LNCaP clone FGC (cell line): ENCODE results near the gene CLCNKB.

Source experiments
- DNase-seq: peaks from one replicate; pipeline ENCODE4 v3.0.0-alpha.2; 2011; ENCODE audit warnings: low read depth
- H3K4me3 ChIP-seq: 2 replicates; pipeline ENCODE4 v1.5.1; 2011; ENCODE audit warnings: mild to moderate bottlenecking, low read depth, low read length, control low read depth
- TF ChIP-seq, protein P1 (sequence below): IDR thresholded peaks from 2 replicates; pipeline ENCODE4 v1.5.1; 2012; ENCODE audit warnings: mild to moderate bottlenecking; ENCODE audit not compliant: control insufficient read depth, insufficient read depth; ENCODE audit errors: extremely low read depth

CLCNKB gene

DNA sequence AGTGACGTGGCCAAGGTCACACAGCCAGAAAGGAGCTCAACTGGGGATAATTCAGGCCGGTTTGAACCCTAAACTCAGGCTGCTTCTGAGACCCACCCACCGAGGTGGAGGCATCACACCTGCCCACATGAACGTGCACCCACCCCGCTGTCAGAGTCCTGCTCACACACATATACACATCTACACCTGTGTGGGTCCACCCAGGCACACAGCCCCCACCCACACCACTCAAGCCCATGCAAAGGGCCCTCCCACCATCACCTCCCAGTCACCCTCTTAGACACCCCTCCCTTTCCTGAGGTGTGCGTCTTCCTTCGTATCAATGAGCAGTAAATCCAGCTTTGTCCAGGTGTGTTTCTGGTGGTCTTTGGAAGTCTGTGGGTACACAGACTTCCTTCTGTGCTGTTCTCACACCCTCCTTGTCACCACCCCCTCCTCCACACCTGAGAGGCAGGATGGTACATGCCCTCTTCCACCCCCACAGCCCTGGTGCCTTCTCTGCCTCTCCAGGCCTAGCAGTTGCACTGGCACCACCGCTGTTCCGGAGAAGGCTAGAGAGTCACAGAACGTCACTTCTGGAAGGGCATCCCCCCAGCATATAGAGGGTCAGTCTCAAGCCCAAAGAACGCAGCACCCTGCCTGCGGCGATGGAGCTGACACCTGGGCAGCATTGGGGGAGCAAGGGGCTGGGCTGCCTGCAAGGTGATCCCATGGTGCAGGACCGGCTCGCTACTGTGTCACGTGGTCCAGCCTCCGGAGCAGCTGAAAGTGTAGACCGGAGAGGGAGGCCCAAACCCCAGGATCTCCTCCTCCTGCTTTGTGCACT is 48.7 kb downstream of the CLCNKB start:
- TF ChIP-seq, protein P1, sequence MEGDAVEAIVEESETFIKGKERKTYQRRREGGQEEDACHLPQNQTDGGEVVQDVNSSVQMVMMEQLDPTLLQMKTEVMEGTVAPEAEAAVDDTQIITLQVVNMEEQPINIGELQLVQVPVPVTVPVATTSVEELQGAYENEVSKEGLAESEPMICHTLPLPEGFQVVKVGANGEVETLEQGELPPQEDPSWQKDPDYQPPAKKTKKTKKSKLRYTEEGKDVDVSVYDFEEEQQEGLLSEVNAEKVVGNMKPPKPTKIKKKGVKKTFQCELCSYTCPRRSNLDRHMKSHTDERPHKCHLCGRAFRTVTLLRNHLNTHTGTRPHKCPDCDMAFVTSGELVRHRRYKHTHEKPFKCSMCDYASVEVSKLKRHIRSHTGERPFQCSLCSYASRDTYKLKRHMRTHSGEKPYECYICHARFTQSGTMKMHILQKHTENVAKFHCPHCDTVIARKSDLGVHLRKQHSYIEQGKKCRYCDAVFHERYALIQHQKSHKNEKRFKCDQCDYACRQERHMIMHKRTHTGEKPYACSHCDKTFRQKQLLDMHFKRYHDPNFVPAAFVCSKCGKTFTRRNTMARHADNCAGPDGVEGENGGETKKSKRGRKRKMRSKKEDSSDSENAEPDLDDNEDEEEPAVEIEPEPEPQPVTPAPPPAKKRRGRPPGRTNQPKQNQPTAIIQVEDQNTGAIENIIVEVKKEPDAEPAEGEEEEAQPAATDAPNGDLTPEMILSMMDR: no peak
- H3K4me3 ChIP-seq: no peak overlapping the region
- no peak for DNase-seq

DNA sequence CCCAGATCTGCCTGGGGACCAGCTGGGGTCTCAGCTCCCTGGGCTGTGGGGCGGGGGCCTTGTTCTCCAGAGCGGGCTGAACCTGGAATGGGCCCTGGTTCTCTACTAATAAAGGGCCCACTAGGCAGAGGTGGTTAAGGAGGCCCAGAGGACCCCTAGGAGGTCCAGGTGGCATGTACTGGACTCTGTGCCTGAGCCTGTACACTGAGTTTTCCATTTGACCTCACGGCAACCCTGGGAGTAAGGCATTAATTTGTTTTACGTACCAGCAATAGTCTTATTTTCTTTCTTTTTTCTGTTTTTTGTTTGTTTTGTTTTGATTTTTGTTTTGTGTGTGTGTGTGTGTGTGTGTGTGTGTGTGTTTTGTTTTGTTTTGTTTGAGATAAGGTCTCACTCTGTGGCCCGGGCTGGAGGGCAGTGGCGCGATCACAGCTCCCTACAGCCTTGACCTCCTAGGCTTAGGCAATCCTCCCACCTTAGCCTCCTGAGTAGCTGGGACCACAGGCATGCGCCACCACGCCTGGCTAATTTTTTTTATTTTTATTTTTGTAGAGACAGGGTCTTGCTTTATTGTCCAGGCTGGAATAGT is 49.4 kb downstream of the CLCNKB start:
- TF ChIP-seq, protein P1: no peak
- DNase-seq: no peak
- no peak overlapping the region for H3K4me3 ChIP-seq

DNA sequence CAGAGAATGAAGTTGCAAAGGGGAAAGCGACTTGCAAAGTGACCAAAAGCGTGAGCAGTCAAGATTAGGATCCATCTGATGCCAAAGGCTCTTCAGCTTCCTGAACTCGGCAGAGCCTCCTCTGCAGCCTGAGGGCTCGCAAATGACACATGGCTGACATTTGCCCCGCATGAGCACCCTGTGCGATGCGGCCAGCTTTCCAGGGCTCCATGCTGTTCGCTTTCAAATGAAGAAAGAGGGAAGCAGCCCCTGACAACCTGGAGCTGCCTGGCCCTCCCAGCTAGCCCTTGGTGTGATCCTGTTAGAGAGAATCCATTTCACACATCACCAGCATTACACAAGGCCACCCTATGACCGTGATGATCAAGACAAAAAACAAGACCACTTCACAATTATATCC is 50.0 kb downstream of the CLCNKB start:
- TF ChIP-seq, protein P1: no peak
- no peak for DNase-seq
- no peak overlapping the region for H3K4me3 ChIP-seq

- H3K4me3 ChIP-seq: no peak overlapping the region
- TF ChIP-seq, protein P1: no peak
- DNase-seq: no peak
Observed at GRCh38 chr1:16094453-16095158, 51.0 kb downstream of the CLCNKB start.

DNA sequence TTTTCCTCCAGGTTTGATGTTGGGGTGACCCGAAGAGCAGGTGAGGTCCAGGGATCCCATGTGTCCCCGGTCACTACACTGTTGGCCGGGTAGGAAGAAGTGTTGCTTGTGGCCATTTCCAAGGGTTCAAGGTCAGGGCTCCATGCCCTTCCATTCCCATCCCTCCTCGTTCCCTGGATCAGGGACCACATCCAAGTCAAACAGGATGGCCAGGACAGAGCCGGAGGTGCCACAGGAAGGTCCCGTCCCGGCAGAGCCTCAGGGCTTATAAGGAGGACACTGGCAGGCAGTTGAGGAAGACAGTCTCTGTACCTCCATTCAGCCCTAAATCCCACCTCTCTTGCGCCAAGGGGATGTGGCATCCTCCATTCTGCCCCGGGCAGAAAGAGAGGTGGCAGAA is 51.9 kb downstream of the CLCNKB start:
- TF ChIP-seq, protein P1: no peak
- DNase-seq: no peak
- H3K4me3 ChIP-seq: no peak overlapping the region

- DNase-seq: no peak
Observed at GRCh38 chr1:16099412-16099811, 55.8 kb downstream of the CLCNKB start.

More at GRCh38 chr1:16099412-16099811, 55.8 kb downstream of the CLCNKB start:
- no peak overlapping the region for H3K4me3 ChIP-seq
- TF ChIP-seq, protein P1: no peak
